MM.1S (cell line): Measurements from ENCODE around the gene SLX9.

Experiments
- DNase-seq: peaks from one replicate; pipeline ENCODE4 v3.0.0-alpha.2; 2015
- H2AFZ ChIP-seq: fragments of 300-600 bp; sonication (generic); 2 replicates; pipeline ENCODE4 v1.6.0; 2016; ENCODE audit warnings: antibody characterized with exemption, low read length
- H3F3A ChIP-seq: fragments of 300-600 bp; sonication (generic); 2 replicates; pipeline ENCODE4 v1.6.1; 2016; ENCODE audit warnings: mild to moderate bottlenecking, antibody characterized with exemption, low read length, moderate library complexity, mixed read lengths; ENCODE audit not compliant: insufficient read depth
- H3K27ac ChIP-seq: fragments of 300-600 bp; sonication (generic); 2 replicates; pipeline ENCODE4 v1.5.1; 2016; ENCODE audit warnings: mild to moderate bottlenecking, low read length
- H3K27me3 ChIP-seq: fragments of 300-600 bp; sonication (generic); replicated peaks from 2 replicates; pipeline ENCODE4 v1.6.0; 2016; ENCODE audit warnings: low read length; ENCODE audit not compliant: insufficient read depth
- H3K36me3 ChIP-seq: fragments of 300-600 bp; sonication (generic); replicated peaks from 2 replicates; pipeline ENCODE4 v1.6.1; 2016; ENCODE audit warnings: mild to moderate bottlenecking, low read length, mixed read lengths; ENCODE audit not compliant: insufficient read depth
- H3K4me1 ChIP-seq: fragments of 300-600 bp; sonication (generic); 2 replicates; pipeline ENCODE4 v1.6.1; 2016; ENCODE audit warnings: low read length, mixed read lengths
- H3K4me2 ChIP-seq: fragments of 300-600 bp; sonication (generic); 2 replicates; pipeline ENCODE4 v1.6.0; 2016; ENCODE audit warnings: low read depth, low read length
- H3K4me3 ChIP-seq: fragments of 300-600 bp; sonication (generic); 2 replicates; pipeline ENCODE4 v1.5.1; 2016; ENCODE audit warnings: low read length, mixed read lengths
- H3K79me2 ChIP-seq: fragments of 300-600 bp; sonication (generic); 2 replicates; pipeline ENCODE4 v1.6.1; 2016; ENCODE audit warnings: mixed run types, low read length, mixed read lengths
- H3K9ac ChIP-seq: fragments of 300-600 bp; sonication (generic); 2 replicates; pipeline ENCODE4 v1.6.1; 2016; ENCODE audit warnings: low read length, mixed read lengths
- H3K9me2 ChIP-seq: fragments of 300-600 bp; sonication (generic); replicated peaks from 2 replicates; pipeline ENCODE4 v1.6.1; 2016; ENCODE audit warnings: mild to moderate bottlenecking, low read length, mixed read lengths; ENCODE audit not compliant: insufficient read depth
- H3K9me3 ChIP-seq: fragments of 300-600 bp; sonication (generic); replicated peaks from 2 replicates; pipeline ENCODE4 v1.6.1; 2016; ENCODE audit warnings: mild to moderate bottlenecking, low read length, mixed read lengths; ENCODE audit not compliant: insufficient read depth
- H4K20me1 ChIP-seq: fragments of 300-600 bp; sonication (generic); 2 replicates; pipeline ENCODE4 v1.6.1; 2016; ENCODE audit warnings: mild to moderate bottlenecking, low read length, moderate library complexity, mixed read lengths; ENCODE audit not compliant: insufficient read depth
- CTCF ChIP-seq: fragments of 300-600 bp; sonication (generic); IDR thresholded peaks from 2 replicates; pipeline ENCODE4 v1.5.1; 2016; ENCODE audit warnings: antibody characterized with exemption, low read length, mixed read lengths
- EZH2 ChIP-seq: fragments of 300-600 bp; sonication (generic); optimal IDR thresholded peaks from 2 replicates; pipeline ENCODE3; 2017; ENCODE audit warnings: low read depth, mild to moderate bottlenecking, antibody characterized with exemption, low read length, mixed read lengths
- EZH2phosphoT487 ChIP-seq: fragments of 300-600 bp; sonication (generic); IDR thresholded peaks from 2 replicates; pipeline ENCODE4 v1.6.1; 2018; ENCODE audit warnings: antibody characterized with exemption, low read length

SLX9 gene

GRCh38 chr21:44946254-44947041 is 6.6 kb downstream of the SLX9 start:
- Histone ChIP-seq H3K27ac (no peak overlapping the region), H3K9ac (no peak overlapping the region), H3K36me3 (0 out of 2 replicates have a peak, but pooled peaks cover 5% of the 10 kb centered on the region), H3K9me2 (no peaks in the 10 kb centered on the region), H2AFZ (no peak overlapping the region), H3K9me3 (no peaks in the 10 kb centered on the region), H3K4me3 (no peak overlapping the region), H3K79me2 (peaks cover 83% of the 10 kb centered on the region), H3K27me3 (no peaks in the 10 kb centered on the region), H3K4me1 (peaks cover 3% of the 10 kb centered on the region; the same call in 1 of the 2 replicates), H3F3A (no peaks in the 10 kb centered on the region), H3K4me2 (no peak overlapping the region), H4K20me1 (peaks cover 10% of the 10 kb centered on the region)
- no peak for DNase-seq
- no peak for TF ChIP-seq EZH2phosphoT487
- no peak for TF ChIP-seq EZH2
- TF ChIP-seq CTCF, result no peak

GRCh38 chr21:44947111-44947929 is 7.5 kb downstream of the SLX9 start:
- Histone ChIP-seq H4K20me1 (peaks cover 10% of the 10 kb centered on the region), H3K4me3 (no peak overlapping the region), H3K9me2 (no peaks in the 10 kb centered on the region), H3K9ac (no peak overlapping the region), H3F3A (no peaks in the 10 kb centered on the region), H3K9me3 (no peaks in the 10 kb centered on the region), H3K27me3 (no peaks in the 10 kb centered on the region), H3K4me2 (no peak overlapping the region), H2AFZ (no peak overlapping the region), H3K27ac (no peak overlapping the region), H3K79me2 (peaks cover 80% of the 10 kb centered on the region), H3K4me1 (no peaks in the 10 kb centered on the region), H3K36me3 (0 out of 2 replicates have a peak, but pooled peaks cover 5% of the 10 kb centered on the region)
- TF ChIP-seq EZH2phosphoT487, result no peak
- no peak for TF ChIP-seq EZH2
- no peak for TF ChIP-seq CTCF
- DNase-seq, result no peak

- Histone ChIP-seq H3K9ac (no peak overlapping the region), H3K4me1 (no peaks in the 10 kb centered on the region), H3K9me3 (no peaks in the 10 kb centered on the region), H3K9me2 (no peaks in the 10 kb centered on the region), H3K27ac (no peak overlapping the region), H3K36me3 (0 out of 2 replicates have a peak, but pooled peaks cover 5% of the 10 kb centered on the region), H4K20me1 (peaks cover 10% of the 10 kb centered on the region), H2AFZ (no peak overlapping the region), H3F3A (no peaks in the 10 kb centered on the region), H3K79me2 (peaks cover 80% of the 10 kb centered on the region), H3K27me3 (no peaks in the 10 kb centered on the region), H3K4me2 (no peak overlapping the region), H3K4me3 (no peak overlapping the region)
- TF ChIP-seq EZH2, result no peak
- TF ChIP-seq CTCF, result no peak
- no peak for TF ChIP-seq EZH2phosphoT487
- DNase-seq, result no peak
These were observed 8.1 kb downstream of the SLX9 start for GRCh38 chr21:44947930-44948331.
